ENCODE results near the gene S100A7A. TPM values are rescaled to one million over a fixed set of nuclear protein-coding genes. Genes with fewer than 3 reads are reported as not detected.

S100A7A gene
- total and polyA plus RNA-seq, 9 donors = not detected

DNA sequence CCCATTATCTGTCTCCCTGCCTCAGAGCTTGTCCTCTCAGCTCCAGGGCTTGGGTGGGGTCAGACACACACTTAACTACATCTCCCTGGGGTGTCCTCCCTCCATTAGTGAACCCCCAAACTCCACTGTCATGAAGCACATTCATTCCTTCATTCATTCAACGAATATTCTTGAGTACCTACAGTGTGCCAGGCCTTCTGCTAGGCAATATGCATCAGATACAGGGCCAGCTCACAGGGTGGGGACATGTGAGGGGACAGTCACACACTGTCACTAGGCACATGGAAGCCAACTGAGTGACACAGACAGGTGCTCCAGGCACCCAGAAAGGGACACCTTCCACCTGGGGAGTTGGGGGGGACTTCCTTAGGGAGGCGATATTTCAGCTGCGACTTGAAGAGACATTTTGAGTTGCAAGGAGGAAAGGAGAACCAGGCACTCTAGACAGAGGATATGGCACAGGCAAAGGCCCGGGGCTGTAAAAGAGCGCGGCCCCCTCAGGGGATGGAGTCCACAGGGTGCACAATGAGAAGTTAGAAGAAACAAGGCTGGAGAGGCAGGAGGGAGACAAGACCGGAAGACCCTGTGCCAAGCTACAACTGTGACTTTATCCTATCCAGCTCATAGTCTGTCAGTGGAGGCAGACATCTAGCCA, 16.8 kb upstream of the S100A7A start:
- WGBS, 3 donors = 86 to 92% (median 88%) methylated on average over 7 of the region's 7 CpGs
- DNase-seq = no peak
- Histone ChIP-seq H3K4me3 (no peak overlapping the region), H3K36me3 (no peaks in the 10 kb centered on the region), H3K4me1 (ENCODE audit: insufficient read depth) (no peaks in the 10 kb centered on the region), H3K27ac (no peak overlapping the region), H3K27me3 (no peaks in the 10 kb centered on the region), H3K9me3 (no peaks in the 10 kb centered on the region)
- TF ChIP-seq, protein P1, sequence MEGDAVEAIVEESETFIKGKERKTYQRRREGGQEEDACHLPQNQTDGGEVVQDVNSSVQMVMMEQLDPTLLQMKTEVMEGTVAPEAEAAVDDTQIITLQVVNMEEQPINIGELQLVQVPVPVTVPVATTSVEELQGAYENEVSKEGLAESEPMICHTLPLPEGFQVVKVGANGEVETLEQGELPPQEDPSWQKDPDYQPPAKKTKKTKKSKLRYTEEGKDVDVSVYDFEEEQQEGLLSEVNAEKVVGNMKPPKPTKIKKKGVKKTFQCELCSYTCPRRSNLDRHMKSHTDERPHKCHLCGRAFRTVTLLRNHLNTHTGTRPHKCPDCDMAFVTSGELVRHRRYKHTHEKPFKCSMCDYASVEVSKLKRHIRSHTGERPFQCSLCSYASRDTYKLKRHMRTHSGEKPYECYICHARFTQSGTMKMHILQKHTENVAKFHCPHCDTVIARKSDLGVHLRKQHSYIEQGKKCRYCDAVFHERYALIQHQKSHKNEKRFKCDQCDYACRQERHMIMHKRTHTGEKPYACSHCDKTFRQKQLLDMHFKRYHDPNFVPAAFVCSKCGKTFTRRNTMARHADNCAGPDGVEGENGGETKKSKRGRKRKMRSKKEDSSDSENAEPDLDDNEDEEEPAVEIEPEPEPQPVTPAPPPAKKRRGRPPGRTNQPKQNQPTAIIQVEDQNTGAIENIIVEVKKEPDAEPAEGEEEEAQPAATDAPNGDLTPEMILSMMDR (IDR thresholded peaks at IDR 0.05) = no peak
- TF ChIP-seq EP300 (IDR thresholded peaks at IDR 0.05) (no peak), POLR2A (IDR thresholded peaks at IDR 0.05) (no peak)
- intact Hi-C loops (cut with DNase I) = no loop called here

GRCh38 chr1:153400244-153400643, 16.1 kb upstream of the S100A7A start:
- no peaks in the 10 kb centered on the region for H3K36me3 ChIP-seq
- no peak for DNase-seq
- 59 to 66% (median 63%) methylated on average over 5 of the region's 5 CpGs for WGBS, 3 donors
- H3K27me3 ChIP-seq = no peaks in the 10 kb centered on the region
- H3K4me3 ChIP-seq = no peak overlapping the region
- H3K27ac ChIP-seq = no peak overlapping the region
- H3K4me1 ChIP-seq (ENCODE audit: insufficient read depth) = no peaks in the 10 kb centered on the region
- TF ChIP-seq POLR2A (IDR thresholded peaks at IDR 0.05) (no peak), EP300 (IDR thresholded peaks at IDR 0.05) (no peak)
- TF ChIP-seq, protein P1 (IDR thresholded peaks at IDR 0.05) = no peak
- intact Hi-C loops (cut with DNase I) = no loop called here
- H3K9me3 ChIP-seq = no peaks in the 10 kb centered on the region

- no peaks in the 10 kb centered on the region for H3K36me3 ChIP-seq
- intact Hi-C loops (cut with DNase I) = no loop called here
- no peak for TF ChIP-seq EP300 (IDR thresholded peaks at IDR 0.05)
- TF ChIP-seq, protein P1 (IDR thresholded peaks at IDR 0.05) = no peak
- no peak for TF ChIP-seq POLR2A (IDR thresholded peaks at IDR 0.05)
- no peaks in the 10 kb centered on the region for H3K27me3 ChIP-seq
- H3K4me3 ChIP-seq = no peak overlapping the region
- DNase-seq = no peak
- H3K27ac ChIP-seq = no peak overlapping the region
- no peaks in the 10 kb centered on the region for H3K4me1 ChIP-seq (ENCODE audit: insufficient read depth)
- no peaks in the 10 kb centered on the region for H3K9me3 ChIP-seq
- 88 to 90% (median 90%) methylated on average over 9 of the region's 9 CpGs for WGBS, 3 donors
Observed at GRCh38 chr1:153401461-153401860, 14.9 kb upstream of the S100A7A start.

DNA sequence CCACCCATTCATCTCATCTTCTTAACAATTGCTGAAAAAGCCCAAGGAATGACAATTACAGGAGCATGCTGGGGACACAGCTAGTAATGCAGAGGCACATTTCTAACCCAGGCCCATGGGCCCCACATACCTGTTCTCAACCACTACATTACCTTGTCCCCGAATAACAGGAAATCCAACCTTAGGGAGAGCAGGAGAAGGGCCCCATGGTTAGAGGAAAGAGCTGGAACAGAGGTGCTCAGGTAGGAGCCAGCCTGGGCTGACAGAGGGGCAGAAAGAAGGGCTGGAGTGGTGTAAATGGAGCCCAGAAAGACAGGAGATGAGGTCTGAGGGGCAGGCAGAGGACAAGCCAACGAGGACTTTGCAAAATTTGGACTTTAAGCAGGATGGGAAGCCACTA, 14.1 kb upstream of the S100A7A start:
- no peaks in the 10 kb centered on the region for H3K9me3 ChIP-seq
- 56 to 66% (median 66%) methylated on average over 2 of the region's 2 CpGs for WGBS, 3 donors
- H3K36me3 ChIP-seq = no peaks in the 10 kb centered on the region
- TF ChIP-seq POLR2A (IDR thresholded peaks at IDR 0.05) = no peak
- TF ChIP-seq, protein P1 (IDR thresholded peaks at IDR 0.05) = no peak
- TF ChIP-seq EP300 (IDR thresholded peaks at IDR 0.05) = no peak
- H3K4me3 ChIP-seq = no peak overlapping the region
- no peaks in the 10 kb centered on the region for H3K27me3 ChIP-seq
- DNase-seq = no peak
- no peaks in the 10 kb centered on the region for H3K4me1 ChIP-seq (ENCODE audit: insufficient read depth)
- H3K27ac ChIP-seq = no peak overlapping the region
- intact Hi-C loops (cut with DNase I) = no loop called here

All from ovary (tissue), 9 donors.